A549 treated with AZD9567 at 1 μM for 4 hours (cell line): ENCODE results near the gene CYP4F2. TPM values are rescaled to one million over a fixed set of nuclear protein-coding genes. Genes with fewer than 3 reads are reported as not detected.

ENCODE experiments used
- total RNA-seq: library from RNA; stranded (reverse); fragments of 200-300 nt; extraction: Qiagen RNA extraction; gene quantifications from 5 replicates; pipeline ENCODE4 v1.2.3, GENCODE V29; 2022; ENCODE audit not compliant: insufficient read depth

The CYP4F2 gene, protein sequence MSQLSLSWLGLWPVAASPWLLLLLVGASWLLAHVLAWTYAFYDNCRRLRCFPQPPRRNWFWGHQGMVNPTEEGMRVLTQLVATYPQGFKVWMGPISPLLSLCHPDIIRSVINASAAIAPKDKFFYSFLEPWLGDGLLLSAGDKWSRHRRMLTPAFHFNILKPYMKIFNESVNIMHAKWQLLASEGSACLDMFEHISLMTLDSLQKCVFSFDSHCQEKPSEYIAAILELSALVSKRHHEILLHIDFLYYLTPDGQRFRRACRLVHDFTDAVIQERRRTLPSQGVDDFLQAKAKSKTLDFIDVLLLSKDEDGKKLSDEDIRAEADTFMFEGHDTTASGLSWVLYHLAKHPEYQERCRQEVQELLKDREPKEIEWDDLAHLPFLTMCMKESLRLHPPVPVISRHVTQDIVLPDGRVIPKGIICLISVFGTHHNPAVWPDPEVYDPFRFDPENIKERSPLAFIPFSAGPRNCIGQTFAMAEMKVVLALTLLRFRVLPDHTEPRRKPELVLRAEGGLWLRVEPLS
- 0.07 to 0.31 TPM (median 0.16 TPM) in 3 of 5 replicates, not detected in the others for total RNA-seq

DNA sequence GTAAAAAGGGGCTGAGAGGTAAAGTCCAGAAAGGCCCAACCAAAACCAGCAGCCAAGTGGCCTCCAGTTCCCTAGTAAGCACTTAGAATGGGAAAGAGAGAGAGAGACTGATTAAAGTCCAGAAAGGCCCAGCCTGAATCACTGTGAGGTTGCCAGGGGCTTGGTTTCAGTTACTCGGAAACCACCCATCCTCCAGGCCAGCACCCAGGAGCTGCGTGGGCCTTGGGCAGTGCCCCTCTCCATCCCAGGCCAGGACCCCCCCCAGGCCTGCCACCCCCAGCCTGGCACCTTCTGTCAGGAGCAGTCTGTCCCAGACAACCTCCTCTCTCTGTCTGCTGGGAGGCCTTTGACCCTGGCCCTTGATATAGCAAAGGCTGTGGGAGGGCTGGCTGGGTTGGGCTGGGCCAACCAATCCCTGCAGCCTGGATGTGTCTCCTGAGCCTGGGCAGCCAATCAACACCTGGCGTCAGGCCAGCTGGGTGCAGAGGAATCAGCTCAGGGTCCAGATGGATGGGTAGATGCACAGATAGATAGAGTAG lies at the start of gene CYP4F2:
Gene CYP4F2, minus strand, starts transcription at position 337 of the 539 bp plus-strand sequence. CDS start 463 bp downstream, outside the sequence.

DNA sequence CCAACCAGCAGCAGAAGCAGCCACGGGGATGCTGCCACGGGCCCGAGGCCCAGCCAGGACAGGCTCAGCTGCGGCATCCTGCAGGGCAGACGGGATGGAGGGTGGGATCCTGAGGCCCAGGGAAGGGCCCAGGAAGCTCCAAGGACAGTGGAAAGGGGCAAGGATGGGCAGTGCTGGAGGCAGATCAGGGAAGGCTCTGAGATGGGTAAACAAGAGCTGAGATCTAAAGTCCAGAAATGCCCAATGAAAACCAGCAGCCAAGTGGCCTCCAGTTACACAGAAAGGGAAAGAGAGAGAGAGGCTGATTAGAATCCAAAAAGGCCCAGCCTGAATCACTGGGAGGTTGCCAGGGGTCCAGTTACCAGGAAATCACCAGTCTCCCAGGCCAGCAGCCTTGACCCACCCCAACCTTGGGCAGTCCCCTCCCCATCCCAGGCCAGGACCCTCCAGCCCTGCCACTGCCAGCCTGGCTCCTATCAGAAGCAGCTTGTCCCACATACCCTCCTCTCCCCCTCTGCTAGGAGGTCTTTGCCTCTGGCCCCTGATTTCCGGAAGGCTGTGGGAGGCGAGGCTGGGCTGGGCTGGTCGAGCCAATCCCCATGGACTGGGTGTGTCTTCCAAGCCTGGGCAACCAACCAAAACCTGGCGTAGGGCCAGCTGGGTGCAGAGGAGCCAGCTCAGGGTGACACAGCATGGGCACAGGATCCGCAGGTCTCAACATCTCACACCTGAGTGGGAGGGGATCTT lies 36.6 kb upstream of the CYP4F2 start, which contains the start of gene CYP4F11:
Gene CYP4F11, minus strand, starts transcription at position 198 of the 747 bp plus-strand sequence. Its CDS starts 121 bp downstream, at position 77.

Other genes with a start within 250 kb of the CYP4F2 start
- 1.4 to 1.7 TPM (median 1.6 TPM) in 4 of 5 replicates, not detected in the other for gene CYP4F12, start 225.0 kb downstream of the CYP4F2 start, total RNA-seq
- gene OR10H2, start 170.1 kb downstream of the CYP4F2 start, total RNA-seq = not detected in 5 replicates
- not detected in 5 replicates for gene OR10H3, start 160.1 kb downstream of the CYP4F2 start, total RNA-seq
- not detected in 5 replicates for gene OR10H5, start 110.4 kb downstream of the CYP4F2 start, total RNA-seq
- gene OR10H1, start 82.4 kb downstream of the CYP4F2 start, total RNA-seq = not detected in 5 replicates
- gene CYP4F11, start 36.5 kb upstream of the CYP4F2 start, total RNA-seq = 4.4 to 7.3 TPM (median 4.7 TPM) in 5 replicates
- not detected in 5 replicates for gene OR10H4, start 50.9 kb upstream of the CYP4F2 start, total RNA-seq
- 367 to 477 TPM (median 420 TPM) in 5 replicates for gene TPM4, start 178.4 kb upstream of the CYP4F2 start, total RNA-seq
- gene RAB8A, start 213.8 kb upstream of the CYP4F2 start, total RNA-seq = 44.3 to 94.8 TPM (median 45.5 TPM) in 5 replicates
- gene HSH2D, start 245.6 kb upstream of the CYP4F2 start, total RNA-seq = 0.06 to 0.09 TPM (median 0.06 TPM) in 3 of 5 replicates, not detected in the others